NCI-H2107 treated with DMSO at 0.1 percent for 48 hours (cell line): Measurements from ENCODE around the gene MTCH2.
"Not testable (repeated sequence)": the region's sequence is repeated elsewhere in the genome, so short reads cannot be mapped to it uniquely, and the experiment has no call there.

Experiments
- DNase-seq: peaks from one replicate; lab custom pipeline; 2025; ENCODE audit not compliant: unreplicated experiment; lab: John Stamatoyannopoulos, UW

Gene MTCH2

GRCh38 chr11:47642099-47642855 lies at the start of gene MTCH2:
Gene MTCH2, minus strand, starts transcription at chr11:47642559. Its CDS starts 94 bp downstream, at chr11:47642465.
- peak; percentile 87 for DNase-seq

GRCh38 chr11:47691979-47692378 lies 49.6 kb upstream of the MTCH2 start:
- no peak for DNase-seq

- no peak for DNase-seq
These were observed 47.1 kb upstream of the MTCH2 start for GRCh38 chr11:47689480-47689879.

DNA sequence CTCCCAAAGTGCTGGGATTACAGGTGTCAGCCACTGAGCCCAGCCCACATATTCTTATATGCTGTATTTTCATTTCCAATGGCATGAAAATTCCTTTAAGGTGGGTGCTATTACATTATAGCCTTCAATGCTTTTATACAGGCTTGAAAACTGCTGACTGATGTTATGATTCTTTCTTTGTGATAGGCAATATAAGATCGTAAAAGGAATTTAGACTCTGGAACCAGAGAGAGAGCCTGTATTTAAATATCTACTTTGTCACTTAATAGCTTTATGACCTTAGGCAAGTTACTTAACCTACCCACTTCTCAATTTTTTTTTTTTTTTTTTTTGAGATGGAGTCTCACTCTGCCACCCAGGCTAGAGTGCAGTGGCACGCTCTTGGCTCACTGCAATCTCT lies 46.6 kb upstream of the MTCH2 start:
- no peak for DNase-seq

DNA sequence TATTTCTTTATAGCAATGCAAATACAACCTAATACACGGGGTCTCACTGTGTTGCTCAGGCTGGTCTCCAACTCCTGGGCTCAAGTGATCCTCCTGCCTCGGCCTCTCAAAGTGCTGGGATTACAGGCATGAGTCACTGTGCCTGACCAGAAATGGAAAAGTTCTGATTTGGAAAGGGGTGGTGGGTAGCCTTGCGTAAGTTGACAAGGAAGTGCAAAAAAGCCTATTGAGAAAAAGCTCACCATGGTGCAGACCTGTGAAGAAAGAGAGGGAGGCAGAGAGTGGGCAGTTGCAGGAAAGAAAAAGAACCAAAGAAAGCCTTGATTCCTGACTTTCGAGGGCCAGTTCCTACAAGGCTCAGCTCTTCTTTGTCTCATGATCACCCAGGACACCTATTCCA lies 45.8 kb upstream of the MTCH2 start:
- DNase-seq = no peak

- not testable (repeated sequence) for DNase-seq
These were observed 44.3 kb upstream of the MTCH2 start for GRCh38 chr11:47686704-47687103.

- no peak for DNase-seq
These were observed 43.8 kb upstream of the MTCH2 start for GRCh38 chr11:47686151-47686550.

DNA sequence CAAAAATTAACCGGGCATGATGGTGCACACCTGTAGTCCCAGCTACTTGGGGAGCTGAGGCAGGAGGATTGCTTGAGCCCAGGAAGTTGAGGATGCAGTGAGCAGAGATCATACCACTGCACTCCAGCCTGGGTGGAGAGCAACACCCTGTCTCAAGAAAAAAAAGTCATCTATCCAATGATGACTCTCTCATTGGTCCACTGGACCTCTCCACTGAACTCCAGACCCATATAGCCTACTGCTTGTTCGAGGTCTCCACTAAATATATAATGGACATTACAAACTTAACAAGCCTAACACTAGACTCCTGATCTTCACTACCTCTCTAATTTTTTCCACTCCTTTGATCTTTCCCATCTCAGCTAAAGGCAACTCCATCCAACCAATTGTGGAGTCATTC lies 33.5 kb upstream of the MTCH2 start:
- no peak for DNase-seq

- DNase-seq = no peak
These were observed 29.9 kb upstream of the MTCH2 start for GRCh38 chr11:47672283-47672730.

- no peak for DNase-seq
These were observed 27.5 kb upstream of the MTCH2 start for GRCh38 chr11:47669856-47670255.

GRCh38 chr11:47668665-47669064 lies 26.3 kb upstream of the MTCH2 start:
- DNase-seq = no peak

DNA sequence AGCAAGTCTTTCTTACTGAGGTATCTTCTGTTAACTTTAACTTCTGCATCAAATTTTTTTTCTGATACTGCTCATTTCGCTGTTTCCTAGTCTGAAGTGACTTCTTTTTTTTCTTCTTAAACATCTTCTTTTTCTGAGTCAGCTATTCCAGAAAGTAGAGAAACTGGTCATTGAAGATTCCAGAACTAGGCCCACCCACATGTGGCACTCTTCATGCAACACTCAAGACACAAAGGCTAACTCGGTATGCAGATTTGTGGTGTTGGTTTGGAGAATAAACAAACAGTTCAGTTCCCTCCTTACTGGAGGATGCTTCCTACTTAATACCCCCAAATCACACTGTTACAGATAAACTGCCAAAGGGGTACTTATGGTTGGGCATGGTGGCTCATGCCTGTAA lies 25.2 kb upstream of the MTCH2 start:
- no peak for DNase-seq

DNA sequence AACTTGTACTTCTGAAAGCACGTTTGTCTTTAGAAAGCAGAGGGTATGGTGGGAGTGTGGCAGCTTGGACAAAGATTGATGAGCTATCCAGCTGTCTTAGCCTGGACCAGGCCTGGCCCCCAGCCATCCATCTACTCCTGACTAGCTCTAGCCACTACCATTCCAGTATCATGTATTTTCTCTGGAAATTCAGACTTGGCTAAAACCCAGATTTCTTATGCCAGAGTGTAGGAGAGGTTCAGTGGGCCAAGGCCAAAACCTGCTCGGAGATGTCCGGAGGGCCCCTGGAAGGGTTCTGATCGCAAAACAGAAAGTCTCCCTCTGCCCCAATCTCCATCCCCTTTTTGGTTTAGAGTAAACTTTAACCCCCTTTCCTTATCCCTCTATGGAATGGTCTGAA lies 24.8 kb upstream of the MTCH2 start:
- no peak for DNase-seq

DNA sequence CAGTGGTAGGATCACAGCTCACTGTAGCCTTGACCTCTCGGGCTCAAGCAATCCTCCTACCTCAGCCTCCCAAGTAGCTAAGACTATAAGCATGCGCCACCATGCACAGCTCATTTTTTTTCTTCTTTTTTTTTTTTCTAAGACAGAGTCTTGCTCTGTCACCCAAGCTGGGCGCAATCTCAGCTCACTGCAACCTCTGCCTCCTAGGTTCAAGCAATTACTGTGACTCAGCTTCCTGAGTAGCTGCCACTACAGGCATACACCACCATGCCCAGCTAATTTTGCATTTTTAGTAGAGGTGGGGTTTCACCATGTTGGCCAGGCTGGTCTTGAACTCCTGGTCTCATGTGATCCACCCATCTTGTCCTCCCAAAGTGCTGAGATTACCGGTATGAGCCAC lies 22.6 kb upstream of the MTCH2 start:
- not testable (repeated sequence) for DNase-seq

DNA sequence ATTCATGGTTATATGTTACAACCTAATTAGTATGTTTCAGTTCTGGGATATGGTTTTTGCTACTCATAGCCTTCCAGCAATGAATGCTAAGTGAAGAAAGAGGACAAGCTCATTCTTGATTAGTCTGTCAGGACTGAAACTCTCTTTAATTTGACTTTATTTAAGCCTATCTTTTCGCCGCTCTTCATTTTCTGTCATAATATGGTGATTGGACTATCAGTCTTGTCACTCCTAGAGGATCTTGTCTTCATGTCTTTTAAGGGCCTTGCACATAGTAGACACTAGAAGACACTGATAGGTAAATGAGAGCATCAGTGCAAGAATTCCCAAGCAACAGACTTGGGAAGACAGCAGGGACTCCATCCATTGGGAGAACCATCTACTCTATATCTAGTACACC lies 18.9 kb upstream of the MTCH2 start:
- DNase-seq = no peak

- no peak for DNase-seq
These were observed 16.9 kb upstream of the MTCH2 start for GRCh38 chr11:47659276-47659675.

DNA sequence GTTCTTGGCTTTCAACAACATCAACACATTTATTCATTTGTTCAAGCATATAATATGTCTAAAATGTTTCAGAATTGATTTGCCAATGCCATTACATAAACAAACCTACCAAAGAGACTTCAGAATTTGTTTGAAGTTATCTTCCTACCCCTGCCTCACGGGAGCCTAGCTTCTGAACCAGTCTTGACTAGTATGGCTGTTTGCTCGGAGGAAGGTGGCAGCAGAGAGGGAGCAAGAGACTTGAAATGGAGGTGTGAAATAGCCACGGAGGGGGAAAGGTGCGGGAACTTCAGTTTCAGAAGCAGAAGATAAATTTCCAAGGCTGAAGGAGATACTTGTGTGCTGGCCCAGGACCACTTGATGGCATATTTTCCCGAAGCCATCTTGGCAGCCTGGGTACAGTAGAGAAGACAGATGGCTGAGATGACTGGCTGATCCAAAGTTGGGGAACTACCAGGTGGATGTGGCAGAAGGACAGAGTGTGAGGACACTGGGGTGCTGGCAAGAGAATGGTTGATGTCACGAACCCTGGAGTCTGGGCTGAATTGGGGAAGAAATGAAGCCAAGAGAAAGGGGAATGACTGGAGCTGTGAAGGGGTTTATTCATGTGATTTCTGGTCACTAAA lies 14.0 kb upstream of the MTCH2 start:
- no peak for DNase-seq

DNA sequence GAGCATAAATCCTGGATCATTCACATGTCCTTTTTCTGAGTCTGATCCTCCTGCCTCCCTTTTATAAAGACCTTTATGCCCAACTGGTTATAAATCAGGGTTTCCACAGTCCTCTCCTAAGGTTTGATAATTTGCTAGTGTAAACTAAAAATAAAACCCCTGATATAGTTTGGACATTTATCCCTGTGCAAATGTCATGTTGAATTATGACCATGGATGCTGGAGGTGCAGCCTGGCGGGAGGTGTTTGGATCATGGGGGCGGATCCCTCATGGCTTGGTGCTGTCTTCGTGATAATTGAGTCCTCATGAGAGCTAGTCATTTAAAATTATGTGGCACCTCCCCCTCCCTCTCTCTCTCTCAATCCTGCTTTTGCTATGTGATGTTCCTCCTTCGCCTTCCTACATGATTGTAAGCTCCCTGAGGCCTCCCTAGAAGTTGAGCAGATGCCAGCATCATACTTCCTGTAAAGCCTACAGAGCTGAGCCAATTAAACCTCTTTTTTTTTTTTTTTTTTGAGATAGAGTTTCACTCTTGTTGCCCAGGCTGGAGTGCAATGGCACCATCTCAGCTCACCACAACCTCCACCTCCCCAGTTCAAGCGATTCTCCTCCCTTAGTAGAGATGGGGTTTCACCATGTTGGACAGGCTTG lies 9.6 kb upstream of the MTCH2 start:
- DNase-seq = no peak

- DNase-seq = no peak
These were observed 6.9 kb upstream of the MTCH2 start for GRCh38 chr11:47649276-47649675.

GRCh38 chr11:47646019-47646418 lies 3.7 kb upstream of the MTCH2 start:
- no peak for DNase-seq

GRCh38 chr11:47645500-47645899 lies 3.1 kb upstream of the MTCH2 start:
- DNase-seq = no peak

DNA sequence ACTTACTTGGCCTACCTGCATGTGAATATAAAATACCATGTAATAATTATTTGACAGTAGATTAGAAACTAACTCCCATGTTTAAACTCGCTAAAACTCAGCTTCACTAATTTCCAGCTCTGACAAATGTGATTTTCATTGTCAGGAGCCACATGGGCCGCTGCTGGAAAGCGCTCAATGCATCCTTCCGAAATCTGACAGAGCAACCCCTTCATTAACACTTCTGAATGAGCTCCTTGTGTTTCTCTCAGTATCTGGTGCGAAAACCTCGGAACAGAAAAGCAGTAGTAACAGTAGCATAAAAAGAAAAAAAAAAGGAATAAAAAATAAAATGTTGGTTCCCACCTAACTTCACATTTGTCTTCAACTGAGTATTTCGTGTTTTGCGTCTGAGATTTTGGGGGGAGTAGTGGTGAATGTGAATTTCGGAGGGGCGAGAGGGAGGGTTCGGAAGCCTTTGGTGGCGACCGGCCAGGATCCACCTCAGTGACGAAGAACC lies 710 bp downstream of the MTCH2 start:
- no peak for DNase-seq
